ENCODE measurements around the gene ASIC4.

Gene ASIC4

GRCh38 chr2:219537657-219538488 lies 23.6 kb downstream of the ASIC4 start:
- DNase-seq: no peak

GRCh38 chr2:219538504-219538951 lies 24.2 kb downstream of the ASIC4 start:
- no peak for DNase-seq

DNA sequence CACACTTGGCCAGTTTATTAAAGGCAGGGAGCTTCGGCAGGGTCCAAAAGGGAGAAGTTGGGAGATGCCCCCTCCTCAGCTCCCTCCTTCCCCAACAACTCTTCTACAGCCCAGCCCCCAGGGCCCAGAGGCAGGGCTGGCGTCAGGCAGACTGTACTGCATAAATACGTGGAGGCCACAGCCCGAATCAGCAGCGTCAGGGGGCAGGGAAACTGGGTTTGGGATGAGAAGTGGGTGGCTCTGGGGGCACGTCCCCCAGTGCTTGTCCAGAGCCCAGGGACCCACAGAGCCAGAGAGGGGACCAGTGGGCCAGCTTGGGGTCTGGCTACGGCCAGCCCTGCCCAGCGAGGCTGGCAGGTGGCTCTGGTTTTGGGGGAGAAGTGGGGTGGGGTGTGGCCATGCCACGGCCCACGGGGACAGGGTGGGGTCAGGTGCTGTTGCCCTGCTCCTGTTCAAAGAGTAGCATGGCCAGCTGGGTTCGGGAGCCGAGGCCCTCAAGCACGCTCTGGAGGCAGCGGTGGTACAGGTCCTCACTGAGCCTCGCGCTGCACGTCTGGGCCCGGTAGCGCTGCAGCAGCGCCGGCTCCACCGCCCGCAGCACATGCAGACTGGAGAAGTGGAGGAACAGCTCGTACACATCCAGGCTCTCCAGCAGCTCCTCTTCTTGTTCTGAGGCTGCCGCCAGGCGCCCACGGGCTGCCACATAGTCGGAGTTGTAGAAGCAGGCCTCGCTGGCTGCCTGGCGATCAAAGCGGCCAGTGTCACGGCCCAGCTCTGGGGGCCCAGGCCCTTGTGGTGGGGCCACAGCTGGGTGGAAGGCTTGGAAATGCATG lies 24.9 kb downstream of the ASIC4 start:
- no peak for DNase-seq

DNA sequence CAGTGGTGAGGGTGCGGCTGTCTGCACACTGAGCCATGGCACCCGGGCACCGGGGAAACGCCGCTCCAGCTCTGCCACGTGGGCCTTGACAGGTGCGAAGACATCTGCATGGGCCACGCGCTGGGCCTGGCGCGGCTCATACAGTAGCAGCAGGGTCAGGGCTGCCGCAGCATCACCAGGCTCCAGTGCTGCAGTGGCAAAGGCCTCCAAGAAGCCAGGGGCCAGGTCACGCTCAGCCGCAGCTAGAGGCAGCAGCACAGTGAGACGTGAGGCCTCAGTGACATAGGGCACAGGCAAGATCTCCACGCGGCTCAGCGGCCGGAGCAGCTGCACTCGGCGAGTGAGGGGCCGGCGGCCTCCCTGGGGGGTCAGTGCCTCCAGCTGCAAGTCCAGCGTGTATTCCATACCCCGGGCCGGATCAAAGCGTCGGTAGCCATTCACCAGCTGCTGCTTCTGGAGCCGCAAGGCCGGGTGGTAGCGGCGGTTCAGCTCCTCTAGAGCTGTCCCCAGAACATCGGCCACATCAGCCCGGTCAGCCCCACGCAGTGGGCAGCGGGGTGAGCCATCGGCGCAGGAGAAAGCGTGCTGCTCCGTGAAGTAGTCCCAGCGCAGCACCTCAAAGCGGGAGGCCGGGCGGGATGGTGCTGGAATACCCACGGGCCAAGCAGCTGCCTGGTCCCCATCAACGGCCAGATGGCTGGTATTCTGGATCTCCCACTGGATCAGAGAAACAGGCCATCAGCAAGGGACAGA lies 25.8 kb downstream of the ASIC4 start:
- DNase-seq: no peak

- no peak for DNase-seq
These were observed 26.7 kb downstream of the ASIC4 start for GRCh38 chr2:219540784-219541504.

DNA sequence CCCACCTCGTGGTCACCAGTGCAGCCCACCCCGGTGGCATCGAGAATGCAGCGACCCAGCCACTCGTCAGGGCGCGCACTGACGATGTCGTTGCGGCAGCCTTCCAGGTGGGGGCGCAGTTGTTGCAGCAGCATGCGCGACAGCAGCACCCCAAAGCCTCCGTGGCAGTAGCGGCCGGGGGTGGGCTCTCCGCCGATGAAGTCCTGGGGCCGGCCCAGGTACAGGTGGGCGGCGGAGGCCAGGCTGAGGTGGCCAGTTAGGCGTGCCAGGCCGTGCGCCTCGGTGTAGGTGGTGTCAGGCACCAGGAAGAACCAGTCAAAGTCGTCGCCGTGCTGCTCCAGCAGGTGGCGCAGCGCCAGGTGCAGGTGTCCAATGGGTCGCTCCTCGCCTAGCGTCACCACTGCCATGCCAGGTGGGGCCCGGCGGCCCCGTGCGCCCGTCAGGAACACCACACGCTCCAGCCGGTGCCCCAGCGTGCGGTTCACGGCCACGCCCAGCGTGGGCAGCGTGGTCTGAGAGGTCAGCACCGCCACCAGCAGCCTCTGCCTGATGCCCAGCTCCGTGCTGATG lies 27.4 kb downstream of the ASIC4 start:
- peak in 1 of 2 donors; percentile 88 for DNase-seq

GRCh38 chr2:219542931-219543595 lies 28.8 kb downstream of the ASIC4 start:
- peak in 1 of 2 donors; percentile 57 for DNase-seq

DNA sequence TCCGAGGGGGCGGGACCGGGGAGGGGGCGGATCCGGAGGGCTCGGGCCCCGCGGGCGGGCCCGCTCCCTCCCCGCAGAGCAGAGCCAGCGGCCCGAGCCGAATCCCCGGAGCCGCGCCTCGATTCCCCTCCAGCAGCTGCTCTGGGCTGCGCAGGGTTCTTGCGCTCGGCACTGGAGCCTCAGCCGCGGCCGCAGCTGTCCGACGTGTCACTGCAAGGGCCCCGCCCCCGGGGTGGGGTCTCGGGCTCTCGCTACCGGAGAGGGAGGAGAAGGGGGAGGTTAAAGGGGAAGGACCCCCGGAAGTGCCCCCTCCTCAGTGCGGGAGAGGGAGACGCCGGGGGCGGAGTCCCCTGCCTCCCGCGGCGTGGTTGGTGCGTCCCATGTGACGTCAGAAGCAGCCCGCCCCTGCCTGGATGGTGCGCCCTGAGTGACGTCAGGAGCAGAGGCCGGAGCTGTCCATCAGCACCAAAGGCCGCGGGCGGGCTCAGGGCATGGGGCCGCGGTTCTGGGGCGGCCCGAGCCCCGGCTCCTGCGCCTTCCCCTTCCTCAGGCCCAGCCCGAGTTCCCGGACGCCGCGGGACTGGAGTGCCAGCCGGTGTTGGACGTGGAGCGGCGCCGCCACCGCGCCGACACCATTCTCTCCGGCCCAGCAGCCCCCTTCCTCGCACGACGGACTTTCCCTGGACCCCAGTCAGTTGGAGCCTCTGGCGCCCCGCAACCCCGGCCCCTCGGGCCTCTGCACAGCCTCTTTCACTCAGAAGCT lies 29.5 kb downstream of the ASIC4 start, which contains the start of the genes CHPF and TMEM198:
CHPF (minus strand) TSS at position 214 of the 763 bp plus-strand sequence. CDS start 271 bp downstream, outside the sequence.
TMEM198 (plus strand) TSS at position 433 of the 763 bp plus-strand sequence. CDS start 700 bp downstream, outside the sequence.
- DNase-seq: peak; percentile 27 to 82

DNA sequence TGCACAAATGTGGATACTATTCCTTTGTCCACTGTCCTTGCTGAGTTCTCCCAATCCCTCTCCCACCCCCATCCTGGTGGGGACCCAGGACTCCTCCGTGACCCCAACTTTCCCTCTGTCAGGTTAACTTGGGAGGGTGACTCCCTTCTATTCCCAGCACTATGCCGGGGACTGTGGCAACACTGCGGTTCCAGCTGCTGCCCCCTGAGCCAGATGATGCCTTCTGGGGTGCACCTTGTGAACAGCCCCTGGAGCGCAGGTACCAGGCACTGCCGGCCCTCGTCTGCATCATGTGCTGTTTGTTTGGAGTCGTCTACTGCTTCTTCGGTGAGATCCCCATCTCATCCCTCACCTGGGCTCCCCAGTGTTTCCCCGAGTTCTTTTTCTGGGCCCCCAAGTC lies 30.3 kb downstream of the ASIC4 start:
- no peak for DNase-seq

- no peak for DNase-seq
These were observed 31.1 kb downstream of the ASIC4 start for GRCh38 chr2:219545295-219545942.

DNA sequence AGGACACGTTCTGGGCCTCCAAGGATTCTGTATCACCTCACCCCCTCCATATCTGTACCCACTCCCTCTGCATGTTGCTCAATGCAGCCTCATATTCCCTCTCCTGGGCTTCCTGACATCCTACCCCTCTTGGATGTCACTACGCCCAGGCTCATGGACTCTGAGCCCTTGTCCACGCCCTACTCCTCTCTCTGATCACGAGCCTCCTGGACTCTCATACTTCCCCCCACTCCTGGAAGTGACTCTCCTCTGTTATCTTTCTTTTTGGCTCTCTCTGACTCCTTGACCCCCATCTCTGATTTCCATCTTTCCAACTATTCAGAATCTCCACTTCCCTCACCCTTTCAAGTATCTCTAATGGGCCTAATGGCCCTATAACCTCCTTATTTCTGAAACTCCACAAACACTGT lies 31.7 kb downstream of the ASIC4 start:
- no peak for DNase-seq

- DNase-seq: no peak
These were observed 33.3 kb downstream of the ASIC4 start for GRCh38 chr2:219547621-219548020.

DNA sequence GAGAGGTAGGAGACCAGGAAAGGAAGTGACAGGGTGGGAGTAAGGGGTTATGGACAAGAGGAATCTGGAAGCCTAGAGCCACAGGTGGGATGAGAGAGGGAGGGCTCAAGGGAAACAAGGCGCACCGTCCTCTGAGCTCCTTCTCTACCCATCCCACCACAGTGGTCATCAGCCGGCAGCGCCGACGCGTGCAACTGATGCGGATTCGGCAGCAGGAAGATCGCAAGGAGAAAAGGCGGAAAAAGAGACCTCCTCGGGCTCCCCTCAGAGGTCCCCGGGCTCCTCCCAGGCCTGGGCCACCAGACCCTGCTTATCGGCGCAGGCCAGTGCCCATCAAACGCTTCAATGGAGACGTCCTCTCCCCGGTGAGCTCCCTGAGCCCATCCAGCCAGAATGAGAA lies 34.7 kb downstream of the ASIC4 start:
- no peak for DNase-seq

DNA sequence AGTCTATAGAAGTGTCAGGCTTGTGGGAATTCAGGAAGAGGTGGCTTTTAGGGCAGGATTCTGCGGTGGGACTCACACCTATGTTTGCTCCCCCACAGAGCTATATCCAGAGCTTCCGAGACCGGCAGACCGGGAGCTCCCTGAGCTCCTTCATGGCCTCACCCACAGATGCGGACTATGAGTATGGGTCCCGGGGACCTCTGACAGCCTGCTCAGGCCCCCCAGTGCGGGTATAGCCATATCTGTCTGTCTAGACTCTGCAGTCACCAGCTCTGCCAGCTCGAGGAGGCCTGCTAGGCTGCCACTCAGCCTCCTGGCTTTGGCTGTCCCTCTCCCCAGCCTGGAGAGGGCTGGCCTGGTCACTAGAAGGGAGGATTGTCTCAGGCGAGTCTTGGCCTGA lies 35.3 kb downstream of the ASIC4 start:
- no peak for DNase-seq

- DNase-seq: no peak
These were observed 37.4 kb downstream of the ASIC4 start for GRCh38 chr2:219551441-219552381.

DNA sequence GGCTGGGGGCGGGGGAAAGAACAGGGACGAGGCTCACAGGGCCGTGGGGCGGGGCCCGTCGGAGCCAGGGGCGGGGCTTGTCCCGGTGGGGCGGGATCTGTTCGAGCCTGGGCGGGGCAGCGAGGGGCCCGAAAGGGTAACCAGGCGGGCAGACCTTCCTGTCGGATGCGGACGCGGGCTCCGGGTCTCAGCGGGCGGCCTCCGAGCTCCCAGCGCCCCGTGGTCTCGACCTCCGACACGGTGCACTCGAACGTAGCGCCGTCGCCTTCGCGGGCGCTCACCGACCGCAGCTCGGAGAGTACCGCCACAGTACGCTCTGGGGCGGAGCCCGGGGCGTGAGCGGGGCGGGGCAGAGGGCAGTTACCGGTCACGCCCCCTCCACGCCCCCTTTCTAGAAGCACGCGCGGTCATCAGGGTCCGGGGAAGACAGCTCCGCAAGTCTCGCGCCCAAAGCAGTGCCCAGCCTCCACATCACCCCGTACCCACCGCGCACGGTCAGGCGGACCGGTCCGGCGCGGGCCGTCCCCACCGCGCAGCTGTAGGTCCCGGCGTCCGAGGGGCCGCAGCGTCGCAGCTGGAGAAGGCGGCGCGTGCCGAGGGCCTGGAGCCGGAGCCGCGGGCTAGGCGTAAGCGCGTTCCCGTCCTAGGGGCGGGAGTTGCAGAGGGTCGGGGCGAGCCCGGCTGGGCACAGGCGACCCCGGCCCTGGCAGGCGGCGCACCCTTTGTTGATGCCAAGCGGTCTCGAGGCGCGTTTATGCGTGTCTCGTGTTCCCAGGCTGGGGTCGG lies 38.3 kb downstream of the ASIC4 start:
- DNase-seq: peak in 1 of 2 donors; percentile 87

DNA sequence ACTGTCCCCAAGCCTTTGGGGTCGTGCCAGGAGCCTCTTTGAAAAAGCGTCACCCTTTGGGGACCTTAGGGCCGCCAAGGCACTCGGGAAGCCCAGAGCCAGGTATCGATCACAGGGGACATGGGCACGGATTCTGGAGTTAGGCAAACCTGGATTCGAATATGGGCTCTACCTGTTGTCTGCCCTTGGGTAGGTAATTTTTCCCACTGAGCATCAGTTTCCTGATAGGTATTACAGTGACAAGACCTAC lies 38.8 kb downstream of the ASIC4 start:
- DNase-seq: no peak

- DNase-seq: no peak
These were observed 39.2 kb downstream of the ASIC4 start for GRCh38 chr2:219553463-219553963.

Data from bone marrow (tissue), 2 donors.